Measurements from ENCODE around the gene LRRC75A. TPM values are rescaled to one million over a fixed set of nuclear protein-coding genes. Genes with fewer than 3 reads are reported as not detected.
"Not testable (repeated sequence)": the region's sequence is repeated elsewhere in the genome, so short reads cannot be mapped to it uniquely, and the experiment has no call there.

LRRC75A gene
- total RNA-seq, 2 experiments from 2014 or later = 0.69 to 0.79 TPM

DNA sequence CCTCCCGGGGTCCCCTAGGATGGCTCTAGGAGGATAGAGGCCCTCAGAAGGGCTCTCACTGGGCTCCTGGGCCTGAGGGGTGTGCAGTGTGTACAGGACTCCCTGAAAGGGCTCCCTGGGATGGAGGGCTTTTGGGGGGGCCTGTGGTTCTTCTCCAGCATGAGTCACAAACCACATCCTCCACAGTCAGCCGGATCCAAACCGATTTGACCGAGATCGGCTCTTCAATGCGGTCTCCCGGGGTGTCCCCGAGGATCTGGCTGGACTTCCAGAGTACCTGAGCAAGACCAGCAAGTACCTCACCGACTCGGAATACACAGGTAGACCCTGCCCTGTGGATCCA is 72.1 kb downstream of the LRRC75A start:
- peaks cover 20% of the 10 kb centered on the region for H3K36me3 Mint-ChIP-seq (ENCODE audit: low read depth)
- no peaks in the 10 kb centered on the region for H3K27me3 Mint-ChIP-seq (ENCODE audit: low read depth)
- CTCF ChIA-PET = interaction anchor here (0.7 to 5.5 kb wide), 6 partner anchors 9 to 56 kb away, joined by 3 to 46 read pairs (median 4); no protein-coding TSS in a partner anchor
- DNase-seq = peak; percentile 71
- H3K9me3 Mint-ChIP-seq = no peaks in the 10 kb centered on the region
- H3K4me3 Mint-ChIP-seq = peak overlapping the region; percentile 60
- H3K4me1 Mint-ChIP-seq (ENCODE audit: low read depth) = peaks cover 42% of the 10 kb centered on the region
- H3K27ac Mint-ChIP-seq = peak overlapping the region; percentile 100
- intact Hi-C loops (cut with micrococcal nuclease) = loop anchor here (1.0 to 5.0 kb wide), 4 partner anchors 18 to 393 kb away; no protein-coding TSS in a partner anchor

DNA sequence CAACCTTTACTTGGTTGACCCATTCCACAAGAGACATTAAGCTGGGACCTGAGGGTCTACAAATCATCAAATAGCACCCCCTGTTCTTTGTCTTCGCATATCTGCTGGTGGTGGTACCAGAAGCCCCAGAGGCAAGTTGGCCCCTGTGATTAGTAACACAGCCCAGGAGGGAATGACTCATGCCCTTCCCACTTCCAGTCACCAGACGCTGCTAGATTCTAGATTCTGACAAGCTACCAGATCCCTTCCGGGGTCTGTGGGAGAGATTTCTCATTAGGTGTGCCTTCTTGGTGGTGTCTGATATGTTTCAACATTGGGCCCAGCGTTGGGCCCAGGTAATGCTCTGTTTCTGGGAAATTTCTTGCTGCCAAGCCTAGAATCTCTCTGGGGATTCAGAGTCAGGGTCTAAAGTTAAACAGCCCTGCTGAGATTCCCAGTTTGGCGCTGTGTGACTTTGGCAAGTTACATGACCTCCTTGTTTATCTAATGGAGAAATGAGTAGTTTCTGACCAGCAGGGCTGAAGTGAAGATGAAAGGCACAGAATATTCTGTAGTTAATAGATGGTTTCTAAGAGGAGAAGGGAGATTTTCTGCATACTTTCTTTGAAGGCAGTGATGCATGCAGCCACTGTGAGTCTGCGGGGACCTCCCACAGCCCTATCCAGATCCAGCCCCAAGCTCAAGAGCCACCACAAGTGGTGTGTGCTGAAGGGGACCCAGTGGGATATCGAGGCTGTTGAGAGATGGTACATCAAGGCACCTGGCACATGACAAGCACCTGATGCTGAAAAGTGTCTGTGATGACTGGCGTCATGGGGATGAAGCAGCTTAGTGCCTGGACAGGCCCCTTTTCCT is 72.7 kb downstream of the LRRC75A start:
- intact Hi-C loops (cut with micrococcal nuclease) = loop anchor here (1.0 to 5.0 kb wide), 4 partner anchors 19 to 392 kb away; no protein-coding TSS in a partner anchor
- H3K27ac Mint-ChIP-seq = peak overlapping the region; percentile 100
- H3K9me3 Mint-ChIP-seq = no peaks in the 10 kb centered on the region
- CTCF ChIA-PET = interaction anchor here (0.6 to 5.5 kb wide), 8 partner anchors 10 to 102 kb away, joined by 3 to 46 read pairs (median 4); no protein-coding TSS in a partner anchor
- peak overlapping the region; percentile 60 for H3K4me3 Mint-ChIP-seq
- H3K36me3 Mint-ChIP-seq (ENCODE audit: low read depth) = peaks cover 20% of the 10 kb centered on the region
- H3K27me3 Mint-ChIP-seq (ENCODE audit: low read depth) = no peaks in the 10 kb centered on the region
- peaks cover 46% of the 10 kb centered on the region for H3K4me1 Mint-ChIP-seq (ENCODE audit: low read depth)
- DNase-seq = peak; percentile 89

DNA sequence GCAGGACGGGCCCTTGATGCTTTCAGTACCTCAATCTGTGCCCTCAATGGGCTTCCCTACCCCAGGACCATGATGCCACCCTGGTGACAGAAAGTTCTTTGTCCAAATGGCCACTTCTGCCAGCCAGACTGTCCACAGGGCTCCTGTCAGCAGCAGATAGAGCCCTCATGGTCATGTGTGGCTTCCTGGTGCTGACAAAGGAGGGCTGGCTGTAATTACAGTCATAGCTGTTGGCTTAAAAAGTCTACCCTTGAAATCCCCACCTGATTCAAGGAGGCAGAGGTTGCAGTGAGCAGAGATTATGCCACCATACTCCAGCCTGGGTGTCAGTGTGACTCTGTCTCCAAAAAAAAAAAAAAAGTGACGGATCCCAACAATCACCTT is 73.3 kb downstream of the LRRC75A start:
- intact Hi-C loops (cut with micrococcal nuclease) = loop anchor here (1.0 to 5.0 kb wide), 4 partner anchors 20 to 391 kb away; no protein-coding TSS in a partner anchor
- peak; percentile 66 for DNase-seq
- no peaks in the 10 kb centered on the region for H3K9me3 Mint-ChIP-seq
- H3K27ac Mint-ChIP-seq = peak overlapping the region; percentile 100
- peaks cover 48% of the 10 kb centered on the region for H3K4me1 Mint-ChIP-seq (ENCODE audit: low read depth)
- peak overlapping the region; percentile 60 for H3K4me3 Mint-ChIP-seq
- H3K36me3 Mint-ChIP-seq (ENCODE audit: low read depth) = peaks cover 20% of the 10 kb centered on the region
- CTCF ChIA-PET = interaction anchor here (0.6 to 5.5 kb wide), 6 partner anchors 9 to 103 kb away, joined by 3 to 46 read pairs (median 4); no protein-coding TSS in a partner anchor
- H3K27me3 Mint-ChIP-seq (ENCODE audit: low read depth) = no peaks in the 10 kb centered on the region

DNA sequence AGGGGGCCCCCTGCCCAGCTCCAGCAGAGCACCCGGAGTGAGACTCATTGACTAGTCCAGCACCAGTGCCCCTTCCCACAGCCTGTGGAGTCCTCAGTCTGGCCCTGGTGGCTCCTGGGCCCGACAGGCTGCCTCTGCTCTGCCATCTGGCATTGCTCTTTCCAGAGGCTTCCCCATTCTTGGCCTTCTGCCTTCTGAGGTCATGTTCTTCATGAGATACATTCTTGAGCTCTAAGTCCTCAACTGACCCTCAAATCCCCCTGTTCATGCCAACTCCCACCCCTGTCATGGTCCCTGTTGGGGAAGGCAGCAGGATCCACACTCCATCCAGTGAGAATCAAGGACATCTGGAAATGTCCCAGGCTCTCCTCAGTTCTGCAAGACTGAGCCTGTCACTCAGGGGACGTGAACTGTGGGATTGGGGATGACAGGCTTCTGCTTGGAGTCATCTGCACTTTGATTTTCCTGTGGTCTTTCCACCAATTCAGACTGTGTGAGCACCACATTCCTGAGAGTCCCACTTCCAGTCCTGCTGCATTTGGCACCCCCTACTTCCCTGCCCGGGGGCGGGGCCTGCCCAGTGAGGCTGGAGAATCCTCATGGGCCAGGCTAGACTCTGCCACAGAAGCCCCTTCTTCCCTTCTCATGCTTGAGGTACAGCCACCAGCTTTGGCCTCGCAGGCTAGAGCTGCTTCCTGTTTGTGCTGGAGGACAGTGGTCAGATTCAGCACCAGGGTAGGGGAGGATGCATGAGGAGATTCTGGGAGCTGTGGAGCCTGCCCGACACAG is 73.9 kb downstream of the LRRC75A start:
- H3K36me3 Mint-ChIP-seq (ENCODE audit: low read depth) = peaks cover 20% of the 10 kb centered on the region
- H3K9me3 Mint-ChIP-seq = no peaks in the 10 kb centered on the region
- DNase-seq = no peak
- H3K4me3 Mint-ChIP-seq = peak overlapping the region; percentile 1
- peaks cover 48% of the 10 kb centered on the region for H3K4me1 Mint-ChIP-seq (ENCODE audit: low read depth)
- no peaks in the 10 kb centered on the region for H3K27me3 Mint-ChIP-seq (ENCODE audit: low read depth)
- peak overlapping the region; percentile 100 for H3K27ac Mint-ChIP-seq
- intact Hi-C loops (cut with micrococcal nuclease) = loop anchor here (2.0 to 5.0 kb wide), 3 partner anchors 201 to 459 kb away; partner anchors contain the start of gene PIGL
- CTCF ChIA-PET = interaction anchor here (1.0 to 5.5 kb wide), 5 partner anchors 9 to 54 kb away, joined by 3 to 46 read pairs (median 6); no protein-coding TSS in a partner anchor

DNA sequence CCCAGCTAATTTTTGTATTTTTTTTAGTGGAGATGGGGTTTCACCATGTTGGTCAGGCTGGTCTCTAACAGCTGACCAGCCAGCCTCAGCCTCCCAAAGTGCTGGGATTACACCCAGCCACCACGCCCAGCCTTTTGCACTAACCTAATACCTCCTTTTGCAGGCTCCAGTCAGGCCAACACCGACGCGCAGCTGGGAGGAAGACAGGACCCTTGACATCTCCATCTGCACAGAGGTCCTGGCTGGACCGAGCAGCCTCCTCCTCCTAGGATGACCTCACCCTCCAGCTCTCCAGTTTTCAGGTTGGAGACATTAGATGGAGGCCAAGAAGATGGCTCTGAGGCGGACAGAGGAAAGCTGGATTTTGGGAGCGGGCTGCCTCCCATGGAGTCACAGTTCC is 74.6 kb downstream of the LRRC75A start:
- H3K27ac Mint-ChIP-seq = peak overlapping the region; percentile 100
- DNase-seq = no peak
- CTCF ChIA-PET = interaction anchor here (0.7 to 5.5 kb wide), 5 partner anchors 10 to 191 kb away, joined by 3 to 46 read pairs (median 5); no protein-coding TSS in a partner anchor
- H3K4me1 Mint-ChIP-seq (ENCODE audit: low read depth) = peaks cover 48% of the 10 kb centered on the region
- intact Hi-C loops (cut with micrococcal nuclease) = loop anchor here (2.0 to 5.0 kb wide), 3 partner anchors 201 to 459 kb away; partner anchors contain the start of gene PIGL
- H3K9me3 Mint-ChIP-seq = no peaks in the 10 kb centered on the region
- H3K4me3 Mint-ChIP-seq = no peak overlapping the region
- H3K36me3 Mint-ChIP-seq (ENCODE audit: low read depth) = peaks cover 17% of the 10 kb centered on the region
- no peaks in the 10 kb centered on the region for H3K27me3 Mint-ChIP-seq (ENCODE audit: low read depth)

DNA sequence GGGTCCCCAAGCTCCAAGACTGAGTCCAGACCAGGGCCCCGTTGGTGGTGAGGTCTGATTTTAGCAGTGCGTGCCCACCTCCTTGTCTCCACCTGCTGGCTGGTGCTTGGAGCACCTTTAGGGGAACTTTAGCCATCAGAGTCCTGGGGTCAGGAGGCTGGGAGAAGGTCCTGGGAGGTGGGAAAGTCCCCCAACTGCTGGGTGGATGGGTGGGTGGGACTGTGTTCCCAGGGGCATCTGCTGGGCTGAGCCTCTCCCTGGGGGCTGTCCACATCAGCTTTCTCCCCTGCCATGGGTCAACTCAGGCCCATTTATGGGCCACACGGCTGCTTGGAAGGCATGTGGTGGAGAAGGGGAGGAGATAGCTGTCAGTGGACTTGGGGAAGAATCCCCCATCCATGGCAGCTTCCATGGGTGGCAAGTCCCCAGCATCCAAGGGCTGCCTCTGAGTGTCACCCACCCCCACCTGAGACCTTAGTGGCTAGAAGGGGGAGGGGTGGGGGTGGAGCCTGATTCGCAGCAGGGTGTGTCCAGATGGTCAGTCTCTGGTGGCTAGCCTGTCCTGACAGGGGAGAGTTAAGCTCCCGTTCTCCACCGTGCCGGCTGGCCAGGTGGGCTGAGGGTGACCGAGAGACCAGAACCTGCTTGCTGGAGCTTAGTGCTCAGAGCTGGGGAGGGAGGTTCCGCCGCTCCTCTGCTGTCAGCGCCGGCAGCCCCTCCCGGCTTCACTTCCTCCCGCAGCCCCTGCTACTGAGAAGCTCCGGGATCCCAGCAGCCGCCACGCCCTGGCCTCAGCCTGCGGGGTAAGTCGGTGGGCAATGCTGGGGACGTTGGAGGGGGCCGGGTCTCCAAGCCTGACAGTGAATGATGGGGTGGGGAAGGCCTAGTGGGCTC is 76.7 kb downstream of the LRRC75A start, which contains the start of gene TRPV2:
Gene TRPV2 (plus strand): TSS at position 541 of the 894 bp plus-strand sequence. CDS start 2,098 bp downstream, outside the sequence.
- Mint-ChIP-seq H3K27me3 (ENCODE audit: low read depth) (no peaks in the 10 kb centered on the region), H3K36me3 (ENCODE audit: low read depth) (peaks cover 13% of the 10 kb centered on the region), H3K27ac (peak within 1 kb of the TSS; percentile 100), H3K9me3 (no peaks in the 10 kb centered on the region), H3K4me1 (ENCODE audit: low read depth) (peaks cover 43% of the 10 kb centered on the region), H3K4me3 (peak within 1 kb of the TSS; percentile 98)
- intact Hi-C loops (cut with micrococcal nuclease) = loop anchor here (1.0 to 5.0 kb wide), 3 partner anchors 29 to 388 kb away; no protein-coding TSS in a partner anchor
- peak; percentile 67 for DNase-seq
- CTCF ChIA-PET = interaction anchor here (0.5 to 5.5 kb wide), 17 partner anchors 8 to 177 kb away, joined by 3 to 46 read pairs (median 3); partner anchors contain the start of gene UBB

DNA sequence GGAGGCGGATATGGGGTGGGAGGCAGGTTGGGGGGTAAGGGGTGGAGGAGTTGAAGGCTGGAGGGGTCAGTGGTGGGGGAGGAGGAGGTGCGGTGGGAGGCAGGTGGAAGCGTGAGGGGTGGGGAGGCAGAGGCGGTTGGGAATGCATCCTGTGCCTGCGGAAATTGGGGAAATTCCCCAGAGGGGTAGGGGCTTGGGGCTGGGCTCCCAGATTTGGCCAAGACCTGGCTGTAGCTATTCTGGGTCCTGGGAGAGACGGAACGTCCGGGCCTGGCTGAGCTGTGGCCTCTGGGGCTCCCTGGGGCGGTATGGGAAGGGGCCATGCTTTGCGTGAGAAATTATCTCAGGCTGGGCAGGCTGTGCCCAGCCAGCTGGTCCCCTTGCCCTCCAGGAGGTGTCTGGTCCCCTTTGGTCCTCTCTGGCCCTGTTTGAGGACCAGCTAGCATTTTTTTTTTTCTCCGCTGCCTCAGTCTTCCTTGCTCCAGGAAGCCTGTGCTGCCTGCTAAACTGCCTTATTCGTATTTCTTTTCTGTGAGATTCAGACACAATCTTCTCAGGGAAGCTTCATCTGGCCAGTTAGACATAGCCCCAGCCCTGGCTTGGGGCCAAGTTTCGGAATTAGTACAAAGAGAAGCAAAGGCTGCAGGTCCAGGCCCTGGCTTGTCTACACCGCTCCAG is 83.9 kb downstream of the LRRC75A start:
- intact Hi-C loops (cut with micrococcal nuclease) = no loop called here
- CTCF ChIA-PET = interaction anchor here (0.6 to 0.8 kb wide), 2 partner anchors 23 to 113 kb away, joined by 3 to 5 read pairs; no protein-coding TSS in a partner anchor
- H3K27ac Mint-ChIP-seq = no peak overlapping the region
- no peak for DNase-seq
- no peak overlapping the region for H3K4me3 Mint-ChIP-seq
- peaks cover 10% of the 10 kb centered on the region for H3K27me3 Mint-ChIP-seq (ENCODE audit: low read depth)
- H3K4me1 Mint-ChIP-seq (ENCODE audit: low read depth) = peaks cover 4% of the 10 kb centered on the region
- H3K36me3 Mint-ChIP-seq (ENCODE audit: low read depth) = no peaks in the 10 kb centered on the region
- H3K9me3 Mint-ChIP-seq = no peaks in the 10 kb centered on the region

DNA sequence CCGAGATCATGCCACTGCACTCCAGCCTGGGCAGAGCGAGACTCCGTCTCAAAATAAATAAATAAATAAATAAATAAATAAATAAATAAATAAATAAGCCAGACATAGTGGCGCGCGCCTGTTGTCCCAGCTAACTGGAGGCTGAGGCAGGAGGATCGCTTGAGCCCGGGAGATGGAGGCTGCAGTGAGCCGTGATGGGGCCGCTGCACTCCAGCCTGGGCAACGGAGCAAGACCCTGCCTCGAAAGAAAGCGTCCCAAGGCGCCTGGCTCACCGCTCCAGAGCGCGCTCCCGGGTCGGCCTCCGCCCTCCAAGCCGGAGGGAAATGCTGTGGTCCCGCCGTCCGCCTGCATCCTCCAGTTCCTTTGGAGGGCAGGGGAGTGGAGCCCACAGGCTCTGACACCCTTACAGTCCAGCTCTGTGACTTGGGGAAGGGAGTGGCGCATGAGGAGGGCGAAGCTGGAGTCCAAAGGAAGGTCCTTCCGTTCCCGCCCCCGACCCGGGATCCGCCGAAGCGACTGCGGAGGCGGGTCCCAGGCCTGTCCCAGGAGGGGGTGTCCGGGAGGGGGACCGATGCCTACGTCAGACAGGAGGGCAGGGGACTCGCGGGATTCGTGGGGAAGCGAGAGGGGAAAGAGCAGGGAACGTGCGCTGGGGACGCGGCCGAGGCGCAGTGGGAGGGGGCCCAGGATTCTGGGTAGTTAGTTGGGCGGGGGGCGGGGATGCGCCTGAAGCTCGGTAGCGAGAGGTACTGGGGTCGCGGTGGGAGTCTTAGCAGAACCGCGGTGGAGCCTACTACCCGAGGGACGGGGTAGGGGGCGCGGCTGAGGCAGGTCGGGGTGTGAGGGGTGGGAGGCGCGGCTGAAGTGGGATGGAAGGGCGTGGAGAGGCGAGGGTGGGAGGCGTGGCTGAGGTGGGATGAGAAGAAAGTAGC is 85.0 kb downstream of the LRRC75A start:
- Mint-ChIP-seq H3K27ac (no peak overlapping the region), H3K27me3 (ENCODE audit: low read depth) (peaks cover 10% of the 10 kb centered on the region), H3K9me3 (no peaks in the 10 kb centered on the region), H3K36me3 (ENCODE audit: low read depth) (no peaks in the 10 kb centered on the region), H3K4me1 (ENCODE audit: low read depth) (peaks cover 4% of the 10 kb centered on the region), H3K4me3 (peak overlapping the region; percentile 61)
- intact Hi-C loops (cut with micrococcal nuclease) = no loop called here
- CTCF ChIA-PET = no interaction called here
- peak; percentile 13 for DNase-seq

DNA sequence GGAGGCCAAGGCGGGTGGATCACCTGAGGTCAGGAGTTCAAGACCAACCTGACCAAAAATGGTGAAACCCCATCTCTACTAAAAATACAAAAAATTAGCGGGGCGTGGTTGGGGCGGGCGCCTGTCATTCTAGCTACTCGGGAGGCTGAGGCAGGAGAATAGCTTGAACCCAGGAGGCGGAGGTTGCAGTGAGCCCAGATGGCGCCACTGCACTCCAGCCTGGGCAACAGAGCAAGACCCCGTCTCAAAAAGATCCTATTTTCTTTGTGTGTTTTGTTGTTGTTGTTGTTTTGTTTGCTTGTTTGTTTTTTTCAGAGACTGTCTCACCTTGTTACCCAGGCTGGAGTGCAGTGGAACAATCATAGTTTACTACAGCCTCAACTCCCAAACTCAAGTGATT is 88.1 kb downstream of the LRRC75A start:
- intact Hi-C loops (cut with micrococcal nuclease); CTCF ChIA-PET; H3K36me3 Mint-ChIP-seq (ENCODE audit: low read depth); H3K27me3 Mint-ChIP-seq (ENCODE audit: low read depth); H3K9me3 Mint-ChIP-seq; DNase-seq; H3K4me3 Mint-ChIP-seq; H3K27ac Mint-ChIP-seq; H3K4me1 Mint-ChIP-seq (ENCODE audit: low read depth): not testable (repeated sequence)

Data from activated naive CD4-positive, alpha-beta T cell treated with anti-CD3 and anti-CD28 coated beads for 36 hours (primary cell).